Eye (tissue), 1 donor: ENCODE measurements around the gene TMEM271.
A peak's percentile ranks its signal among the peaks of the same experiment; 100 is the strongest.
"Not testable (repeated sequence)": the region's sequence is repeated elsewhere in the genome, so short reads cannot be mapped to it uniquely, and the experiment has no call there.

Source experiments
- DNase-seq: peaks from one replicate; pipeline ENCODE4 v3.0.0-alpha.2; 2015

TMEM271 gene

DNA sequence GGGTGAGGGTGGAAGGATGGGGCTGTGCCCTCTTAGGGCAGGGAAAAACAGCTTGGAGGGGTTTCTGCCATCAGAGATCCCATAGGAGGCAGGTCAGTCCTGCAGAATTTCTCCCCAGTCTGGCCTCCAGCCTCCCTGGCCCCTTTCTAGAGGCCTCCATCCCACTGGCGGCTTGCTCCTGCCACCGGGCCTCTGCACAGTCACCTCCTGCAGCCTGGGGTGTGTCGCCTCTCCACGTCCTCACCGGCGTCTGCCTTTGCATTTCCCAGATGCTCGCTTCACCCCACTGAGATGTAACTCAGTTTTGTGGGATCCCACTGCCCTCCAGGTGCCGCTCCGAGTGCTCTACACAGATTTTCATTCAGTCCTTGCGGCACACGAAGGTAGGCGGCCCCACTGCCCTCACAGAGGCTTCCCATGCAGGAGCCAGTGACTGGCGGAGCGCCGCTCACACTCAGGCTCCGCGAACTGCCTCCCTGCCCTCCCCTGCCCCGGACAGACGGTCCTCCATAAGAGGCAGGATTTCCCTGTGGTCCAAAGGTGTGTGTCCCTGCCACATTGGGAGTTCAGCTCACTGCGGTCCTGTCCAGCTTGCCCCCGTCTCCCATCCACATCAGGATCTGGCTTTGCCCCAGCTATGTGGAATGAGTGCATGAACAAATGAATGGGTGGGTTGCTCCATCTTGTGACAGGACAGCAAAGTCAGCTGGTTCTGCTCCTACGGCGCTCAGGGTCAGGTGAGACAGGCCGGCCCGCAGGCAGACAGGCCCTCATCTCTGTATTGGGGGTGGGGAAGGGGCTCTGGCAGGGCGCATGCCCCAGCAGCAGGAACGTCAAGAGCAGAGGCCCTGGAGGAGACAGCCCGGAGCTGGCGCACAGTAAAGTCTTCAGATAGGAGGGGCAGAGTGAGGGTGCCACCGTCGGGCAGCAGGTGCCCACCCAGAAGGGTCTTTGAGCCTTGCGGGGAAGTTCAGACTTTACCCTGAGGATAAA lies 2.7 kb upstream of the TMEM271 start:
- DNase-seq: no peak

- peak; percentile 58 for DNase-seq
Observed at GRCh38 chr4:577499-578450, 1.7 kb upstream of the TMEM271 start.

DNA sequence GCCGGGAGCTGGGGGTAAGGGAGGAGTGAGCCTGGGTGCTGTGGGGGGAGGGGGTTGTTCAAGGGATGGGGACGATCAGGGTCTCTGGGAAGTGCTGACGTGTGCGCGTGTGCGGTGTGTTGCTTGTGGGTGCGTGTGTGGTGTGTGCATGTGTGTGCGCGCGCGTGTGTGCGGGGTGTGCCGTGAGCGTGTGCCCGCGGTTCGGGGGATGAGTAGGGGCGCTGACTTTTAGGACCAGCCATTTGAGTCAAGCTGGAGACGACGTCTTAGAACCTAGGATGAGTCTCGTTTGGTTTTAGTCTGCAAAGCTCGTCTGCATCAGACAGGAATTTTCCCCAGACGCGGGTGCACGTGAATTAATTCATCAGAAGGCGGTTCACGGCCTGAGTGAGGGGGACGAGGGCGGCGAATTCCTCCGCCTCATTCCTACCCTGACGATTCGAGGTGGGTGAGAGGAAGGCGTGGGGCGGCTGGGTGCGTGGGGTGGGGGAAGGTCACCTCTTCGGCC lies 950 bp upstream of the TMEM271 start:
- DNase-seq: peak; percentile 65

GRCh38 chr4:575281-576141 lies 584 bp downstream of the TMEM271 start:
- DNase-seq: peak; percentile 75

DNA sequence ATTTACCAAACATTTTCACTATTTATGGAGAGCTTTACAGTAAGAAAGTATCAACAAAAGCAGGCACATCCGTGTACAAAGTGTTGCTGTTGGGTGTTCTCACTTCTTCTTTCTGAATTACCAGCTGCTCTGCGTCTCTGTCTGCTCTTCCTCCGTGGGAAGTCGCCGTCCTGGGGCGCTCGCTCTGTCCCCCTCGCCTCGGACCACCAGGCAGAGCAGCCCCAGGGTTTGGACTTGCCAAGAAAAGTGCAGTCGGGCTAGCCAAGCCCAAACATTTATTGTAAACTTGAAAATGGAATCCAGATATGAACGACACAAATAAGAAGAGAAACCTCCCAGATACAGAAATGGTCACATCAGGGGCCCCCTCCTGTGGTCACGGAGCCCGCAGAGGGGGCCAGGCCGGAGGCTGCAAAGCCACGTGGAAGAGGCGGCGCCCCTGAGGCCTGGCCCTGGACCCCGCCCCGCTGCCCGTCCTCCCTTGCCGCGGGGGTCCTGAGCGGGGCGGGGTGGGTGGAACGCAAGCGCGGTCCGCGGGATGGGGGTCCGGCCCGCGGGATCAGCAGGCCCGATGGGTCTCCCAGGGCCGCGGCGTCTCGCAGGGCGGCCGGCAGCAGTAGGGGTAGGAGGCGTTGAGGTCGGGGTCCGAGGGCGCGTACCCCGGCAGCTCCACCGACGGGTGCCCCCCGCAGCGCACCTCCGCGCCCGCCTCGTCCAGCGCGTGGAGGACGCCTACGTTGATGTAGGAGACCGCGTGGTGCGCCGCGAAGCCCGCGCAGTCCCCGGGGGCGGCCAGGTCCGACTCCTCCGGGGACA lies 1.5 kb downstream of the TMEM271 start:
- no peak for DNase-seq

- DNase-seq: no peak
Observed at GRCh38 chr4:573122-573892, 2.8 kb downstream of the TMEM271 start.

- no peak for DNase-seq
Observed at GRCh38 chr4:572594-572993, 3.5 kb downstream of the TMEM271 start.

GRCh38 chr4:571838-572572 lies 4.1 kb downstream of the TMEM271 start:
- no peak for DNase-seq

DNA sequence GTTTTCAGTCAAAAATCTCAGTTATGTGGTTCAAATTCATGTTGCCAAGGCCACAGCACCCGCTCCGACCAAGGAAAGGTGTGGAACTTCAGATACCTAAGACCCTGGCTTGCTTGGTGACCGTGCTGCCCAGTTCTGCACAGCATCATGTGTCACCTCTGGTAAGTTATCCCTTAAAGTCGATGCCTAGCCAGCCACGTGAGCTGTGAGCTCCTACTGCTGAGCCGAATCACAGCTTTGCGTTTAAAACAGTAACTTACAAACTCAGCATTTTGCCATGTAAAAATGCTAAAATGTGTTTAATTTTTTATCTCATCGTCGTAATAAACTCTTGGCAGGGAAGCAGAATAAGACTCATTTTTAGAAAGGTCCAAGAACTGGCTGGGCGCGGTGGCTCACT lies 5.3 kb downstream of the TMEM271 start:
- no peak for DNase-seq

- DNase-seq: no peak
Observed at GRCh38 chr4:569958-570667, 6.0 kb downstream of the TMEM271 start.

GRCh38 chr4:568962-569361 lies 7.1 kb downstream of the TMEM271 start:
- no peak for DNase-seq

DNA sequence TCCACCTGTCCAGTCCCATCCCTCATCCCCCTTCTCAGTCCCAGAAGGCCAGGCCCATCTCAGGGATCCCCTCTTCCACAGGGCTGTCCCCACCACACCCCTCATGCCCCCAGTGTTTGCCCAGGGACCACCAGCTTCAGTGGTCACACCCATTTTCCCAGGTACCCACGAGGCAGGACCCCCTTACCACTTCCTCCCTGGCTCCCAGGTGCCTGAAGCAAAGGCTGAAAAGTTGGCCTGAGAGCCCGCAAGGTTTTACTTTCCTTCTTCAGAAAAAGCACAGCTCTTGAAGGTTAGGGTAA lies 7.8 kb downstream of the TMEM271 start:
- no peak for DNase-seq

GRCh38 chr4:567457-568350 lies 8.4 kb downstream of the TMEM271 start:
- no peak for DNase-seq

GRCh38 chr4:566508-567295 lies 9.4 kb downstream of the TMEM271 start:
- no peak for DNase-seq

- DNase-seq: no peak
Observed at GRCh38 chr4:566035-566434, 10.1 kb downstream of the TMEM271 start.

GRCh38 chr4:565614-566013 lies 10.5 kb downstream of the TMEM271 start:
- not testable (repeated sequence) for DNase-seq

DNA sequence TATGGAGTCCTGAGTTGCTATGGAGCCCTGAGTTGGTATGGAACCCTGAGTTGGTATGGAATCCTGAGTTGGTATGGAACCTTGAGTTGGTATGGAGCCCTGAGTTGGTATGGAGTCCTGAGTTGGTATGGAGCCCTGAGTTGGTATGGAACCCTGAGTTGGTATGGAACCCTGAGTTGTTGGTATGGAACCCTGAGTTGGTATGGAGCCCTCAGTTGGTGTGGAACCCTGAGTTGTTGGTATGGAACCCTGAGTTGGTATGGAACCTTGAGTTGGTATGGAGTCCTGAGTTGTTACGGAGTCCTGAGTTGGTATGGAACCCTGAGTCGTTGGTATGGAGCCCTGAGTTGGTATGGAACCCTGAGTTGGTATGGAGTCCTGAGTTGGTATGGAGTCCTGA lies 13.6 kb downstream of the TMEM271 start:
- DNase-seq: not testable (repeated sequence)
